NCI-H128 (cell line): ENCODE results near the gene BATF2.
"Not testable (repeated sequence)": the region's sequence is repeated elsewhere in the genome, so short reads cannot be mapped to it uniquely, and the experiment has no call there.

Experiments
- DNase-seq: peaks from one replicate; lab custom pipeline; 2025; ENCODE audit not compliant: unreplicated experiment; lab: John Stamatoyannopoulos, UW

Gene BATF2, protein sequence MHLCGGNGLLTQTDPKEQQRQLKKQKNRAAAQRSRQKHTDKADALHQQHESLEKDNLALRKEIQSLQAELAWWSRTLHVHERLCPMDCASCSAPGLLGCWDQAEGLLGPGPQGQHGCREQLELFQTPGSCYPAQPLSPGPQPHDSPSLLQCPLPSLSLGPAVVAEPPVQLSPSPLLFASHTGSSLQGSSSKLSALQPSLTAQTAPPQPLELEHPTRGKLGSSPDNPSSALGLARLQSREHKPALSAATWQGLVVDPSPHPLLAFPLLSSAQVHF

DNA sequence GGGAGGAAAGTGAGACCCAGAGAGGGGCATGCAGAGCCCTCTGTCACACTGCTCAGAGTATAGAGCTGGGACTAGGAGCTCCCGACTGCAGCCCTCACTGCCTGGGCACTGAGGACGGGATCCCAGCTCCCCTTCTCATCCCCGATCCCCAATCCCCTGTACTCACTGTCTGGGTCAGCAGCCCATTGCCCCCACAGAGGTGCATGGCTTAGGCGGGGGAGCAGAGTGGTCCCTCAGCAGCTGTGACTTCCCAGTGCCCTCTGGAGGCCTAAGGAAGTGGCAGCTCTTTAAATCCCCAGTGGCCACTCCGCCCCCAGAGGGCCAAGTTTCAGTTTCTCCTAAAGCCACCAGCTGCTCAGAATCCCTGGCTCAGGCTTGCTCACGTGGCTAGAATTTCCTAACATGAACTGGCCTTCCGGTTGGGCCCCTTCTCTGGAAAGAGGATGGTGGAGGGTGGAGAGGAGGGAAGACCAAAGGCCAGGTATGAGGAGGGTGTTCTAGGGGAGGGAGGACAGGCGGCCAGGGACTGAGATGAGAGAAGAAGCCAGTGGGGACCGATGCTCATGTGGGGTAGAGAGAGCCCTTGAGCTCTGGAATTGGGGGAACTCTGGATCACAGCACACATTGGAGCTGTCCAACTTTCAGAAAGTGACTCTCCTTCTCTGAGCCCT lies at the start of gene BATF2:
TSS of gene BATF2 (minus strand) at position 262 of the 671 bp plus-strand sequence. CDS start at position 205, 57 bp downstream.
- no peak for DNase-seq

DNA sequence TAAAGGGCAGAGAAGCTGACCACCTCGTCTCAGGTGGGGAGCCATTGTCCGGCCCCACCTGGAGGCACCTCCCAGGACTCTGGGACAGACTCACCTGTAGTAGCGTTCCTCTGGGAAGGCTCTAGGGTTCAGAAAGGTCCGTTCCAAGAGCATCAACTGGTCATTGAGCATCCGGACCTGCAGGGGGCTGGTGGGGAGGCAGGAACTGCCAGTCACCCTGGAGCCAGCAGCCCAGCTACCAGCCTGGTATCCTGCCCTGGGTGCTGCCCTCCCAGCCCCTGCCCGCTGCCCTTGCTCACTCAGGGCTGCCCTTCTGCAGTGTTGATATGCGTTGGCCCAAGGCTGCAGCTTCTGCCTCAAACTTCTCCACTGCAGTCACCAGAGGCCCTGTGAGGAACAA lies 49.0 kb upstream of the BATF2 start:
- DNase-seq: no peak

DNA sequence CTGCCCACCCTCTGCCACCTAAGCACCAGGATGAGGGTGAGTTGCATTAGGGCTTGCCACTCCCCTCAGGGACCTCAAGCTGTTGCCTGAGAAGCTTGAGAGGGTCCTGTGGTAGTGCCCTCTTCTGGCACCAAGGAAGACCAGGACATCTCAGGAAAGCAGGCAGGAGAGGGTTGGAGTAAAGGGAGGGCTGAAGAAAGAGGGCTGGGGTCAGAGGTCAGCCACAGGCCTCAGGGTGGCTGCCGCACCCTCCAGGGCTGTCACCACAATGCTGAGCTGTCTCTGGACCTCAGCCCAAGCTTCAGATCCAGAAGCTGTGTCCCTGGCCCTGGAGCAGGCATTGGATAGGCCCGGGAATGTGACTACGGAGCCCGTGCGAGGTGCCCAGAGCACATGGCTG lies 48.3 kb upstream of the BATF2 start:
- DNase-seq: no peak

DNA sequence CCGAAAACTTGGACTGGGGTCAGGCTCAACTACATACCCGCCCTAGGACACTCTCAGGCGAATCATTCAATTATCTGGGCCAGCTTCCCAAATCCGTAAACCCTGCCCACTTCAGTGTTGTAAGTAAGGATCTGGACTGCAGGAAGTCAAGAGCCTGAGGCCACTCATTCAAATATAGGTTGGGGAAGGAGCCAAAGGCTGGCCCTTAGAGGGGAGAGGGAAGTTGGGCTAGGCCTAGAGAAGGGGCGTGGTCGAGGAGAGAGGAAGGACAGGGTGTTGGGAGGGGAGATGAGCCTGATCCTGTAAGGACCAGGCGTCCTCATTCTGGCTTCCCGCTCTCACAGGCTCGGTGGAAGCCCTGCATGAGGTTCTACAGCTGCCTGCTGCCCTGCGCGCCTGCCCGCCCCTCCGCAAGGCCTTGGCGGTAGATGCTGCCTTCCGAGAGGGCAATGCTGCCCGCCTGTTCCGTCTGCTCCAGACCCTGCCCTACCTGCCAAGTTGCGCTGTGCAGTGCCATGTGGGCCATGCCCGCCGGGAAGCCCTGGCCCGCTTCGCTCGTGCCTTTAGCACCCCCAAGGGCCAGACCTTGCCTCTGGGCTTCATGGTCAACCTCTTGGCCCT lies 47.2 kb upstream of the BATF2 start:
- no peak for DNase-seq

DNA sequence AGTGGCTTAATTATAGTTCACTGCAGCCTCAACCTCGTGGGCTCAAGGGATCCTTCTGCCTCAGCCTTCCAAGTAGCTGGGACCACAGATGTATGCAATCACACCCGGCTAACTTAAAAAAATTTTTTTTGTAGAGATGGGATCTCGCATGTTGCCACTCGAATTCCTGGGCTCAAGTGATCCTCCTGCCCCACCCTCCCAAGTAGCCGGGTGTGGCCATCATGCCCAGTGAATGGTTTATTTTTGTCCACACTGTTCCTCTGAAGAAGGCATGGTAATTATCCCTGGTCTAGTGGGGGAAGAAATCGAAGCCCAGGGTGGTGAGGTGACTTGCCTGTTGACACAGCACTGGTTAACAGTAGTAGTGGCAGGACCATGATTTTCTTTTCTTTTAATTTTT lies 46.1 kb upstream of the BATF2 start:
- no peak for DNase-seq

DNA sequence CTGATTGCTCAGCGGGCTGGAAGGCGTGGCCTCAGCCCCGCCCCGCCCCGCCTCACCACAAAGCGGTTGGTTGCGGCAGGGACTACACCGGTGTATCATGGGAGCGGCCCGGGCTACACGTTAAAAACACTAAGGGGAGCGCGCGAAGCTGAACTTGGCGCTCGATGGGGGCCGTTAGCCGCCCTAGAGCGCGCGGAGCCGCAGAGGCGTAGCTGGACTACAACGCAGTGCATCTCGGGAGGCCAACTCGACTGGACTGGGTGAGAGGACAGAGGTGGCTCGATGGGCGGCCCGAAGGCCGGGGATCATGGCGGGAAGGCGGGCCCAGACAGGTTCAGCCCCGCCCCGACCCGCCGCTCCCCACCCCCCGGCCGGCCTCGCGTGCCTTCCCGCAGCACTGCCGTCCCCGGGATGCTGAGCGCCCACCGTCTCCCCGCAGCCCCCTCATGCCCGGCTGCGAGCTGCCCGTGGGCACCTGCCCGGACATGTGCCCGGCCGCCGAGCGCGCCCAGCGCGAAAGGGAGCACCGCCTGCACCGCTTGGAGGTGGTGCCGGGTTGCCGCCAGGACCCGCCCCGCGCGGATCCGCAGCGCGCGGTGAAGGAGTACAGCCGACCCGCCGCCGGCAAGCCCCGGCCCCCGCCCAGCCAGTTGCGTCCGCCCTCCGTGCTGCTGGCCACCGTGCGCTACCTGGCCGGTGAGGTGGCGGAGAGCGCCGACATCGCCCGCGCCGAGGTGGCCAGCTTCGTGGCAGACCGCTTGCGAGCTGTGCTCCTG lies 44.3 kb upstream of the BATF2 start, which contains the start of gene SAC3D1:
TSS of gene SAC3D1 (plus strand) at position 364 of the 776 bp plus-strand sequence. CDS start at position 447, 83 bp downstream.
- peak; percentile 97 for DNase-seq

DNA sequence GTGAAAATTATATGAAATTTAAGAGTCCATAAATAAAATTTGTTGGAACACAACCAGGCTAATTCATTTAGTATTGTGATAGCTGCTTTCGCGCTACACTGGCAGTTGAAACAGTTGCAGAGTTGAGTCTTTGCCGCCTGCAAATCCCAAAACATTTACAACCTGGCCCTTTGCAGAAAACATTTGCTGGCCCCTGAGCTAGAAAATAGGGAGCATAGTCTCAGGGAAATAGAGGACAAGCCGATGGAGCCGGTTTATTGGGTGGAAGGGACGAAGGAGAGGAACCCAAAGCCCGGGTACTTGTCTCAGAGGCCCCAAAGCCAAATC lies 43.7 kb upstream of the BATF2 start:
- no peak for DNase-seq

DNA sequence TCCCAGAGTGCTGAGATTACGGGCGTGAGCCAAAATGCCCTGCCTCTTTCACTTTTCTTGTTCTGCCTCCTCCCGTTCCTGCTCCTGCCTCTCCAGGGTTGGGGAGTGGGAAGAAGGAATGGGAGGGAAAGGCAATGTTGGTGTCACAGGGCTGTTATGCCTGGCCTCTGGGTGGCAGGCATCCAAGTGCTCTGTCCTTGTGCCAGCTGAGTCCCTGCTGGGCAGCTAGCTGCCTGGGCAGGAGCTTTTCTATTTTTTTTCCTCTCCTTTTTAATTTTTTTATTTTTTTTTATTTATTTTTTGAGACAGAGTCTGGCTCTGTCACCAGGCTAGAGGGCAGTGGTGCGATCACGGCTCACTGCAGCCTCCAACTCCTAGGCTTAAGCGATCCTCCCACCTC lies 40.2 kb upstream of the BATF2 start:
- no peak for DNase-seq

DNA sequence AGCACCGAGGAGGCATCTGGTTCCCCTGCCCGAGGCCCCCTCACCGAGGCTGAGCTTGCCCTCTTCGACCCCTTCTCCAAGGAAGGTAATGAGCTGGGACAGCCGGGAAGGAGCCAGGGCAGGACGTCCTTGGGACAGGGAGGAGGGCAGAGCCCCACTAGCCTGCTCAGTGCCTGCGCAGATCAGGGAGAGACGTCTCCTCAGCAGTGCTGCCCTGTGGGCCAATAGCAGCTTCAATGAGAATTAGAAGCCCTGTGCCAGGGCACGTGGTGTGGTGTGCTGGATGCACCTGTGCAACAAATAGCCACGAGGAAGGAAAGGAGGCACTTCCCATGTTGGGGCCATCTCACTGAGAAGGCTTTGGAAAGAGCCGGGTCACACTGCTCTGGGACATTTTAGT lies 38.8 kb upstream of the BATF2 start:
- no peak for DNase-seq

DNA sequence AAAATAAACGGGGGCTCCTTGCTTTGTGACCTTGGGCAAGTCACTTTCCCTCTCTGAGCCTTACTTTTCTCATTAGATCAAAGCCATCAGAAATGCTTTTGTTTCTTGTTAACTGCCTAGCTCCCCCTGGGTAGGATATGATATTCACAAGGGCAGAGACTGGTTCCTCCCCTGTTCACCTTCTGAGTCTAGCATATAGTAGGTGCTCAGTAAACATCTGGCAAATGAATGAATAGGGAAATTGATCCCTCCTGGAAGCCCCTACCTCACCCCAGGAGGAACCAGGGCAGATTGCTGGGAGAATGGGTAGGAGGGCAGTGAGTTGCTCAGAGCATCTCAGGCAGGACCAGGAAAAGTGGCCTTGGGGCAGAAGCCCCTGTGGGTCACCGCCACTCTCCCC lies 37.7 kb upstream of the BATF2 start:
- no peak for DNase-seq

DNA sequence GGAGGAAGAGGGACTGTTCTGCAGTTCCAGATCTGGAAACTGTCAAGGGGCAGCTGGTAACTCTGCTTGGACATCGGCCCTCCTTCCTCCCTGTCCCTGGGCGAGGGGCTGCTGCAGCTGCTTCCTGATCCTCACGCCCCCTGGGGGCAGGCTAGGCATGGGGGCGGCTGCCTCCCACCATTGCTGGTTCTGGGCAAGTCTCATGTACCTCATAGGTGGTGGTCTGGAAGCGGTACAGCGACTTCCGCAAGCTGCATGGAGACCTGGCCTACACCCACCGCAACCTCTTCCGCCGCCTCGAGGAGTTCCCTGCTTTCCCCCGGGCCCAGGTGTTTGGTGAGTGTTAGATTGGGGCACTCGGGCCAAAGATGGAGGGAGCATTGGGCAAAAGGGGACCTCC lies 35.4 kb upstream of the BATF2 start:
- DNase-seq: no peak

DNA sequence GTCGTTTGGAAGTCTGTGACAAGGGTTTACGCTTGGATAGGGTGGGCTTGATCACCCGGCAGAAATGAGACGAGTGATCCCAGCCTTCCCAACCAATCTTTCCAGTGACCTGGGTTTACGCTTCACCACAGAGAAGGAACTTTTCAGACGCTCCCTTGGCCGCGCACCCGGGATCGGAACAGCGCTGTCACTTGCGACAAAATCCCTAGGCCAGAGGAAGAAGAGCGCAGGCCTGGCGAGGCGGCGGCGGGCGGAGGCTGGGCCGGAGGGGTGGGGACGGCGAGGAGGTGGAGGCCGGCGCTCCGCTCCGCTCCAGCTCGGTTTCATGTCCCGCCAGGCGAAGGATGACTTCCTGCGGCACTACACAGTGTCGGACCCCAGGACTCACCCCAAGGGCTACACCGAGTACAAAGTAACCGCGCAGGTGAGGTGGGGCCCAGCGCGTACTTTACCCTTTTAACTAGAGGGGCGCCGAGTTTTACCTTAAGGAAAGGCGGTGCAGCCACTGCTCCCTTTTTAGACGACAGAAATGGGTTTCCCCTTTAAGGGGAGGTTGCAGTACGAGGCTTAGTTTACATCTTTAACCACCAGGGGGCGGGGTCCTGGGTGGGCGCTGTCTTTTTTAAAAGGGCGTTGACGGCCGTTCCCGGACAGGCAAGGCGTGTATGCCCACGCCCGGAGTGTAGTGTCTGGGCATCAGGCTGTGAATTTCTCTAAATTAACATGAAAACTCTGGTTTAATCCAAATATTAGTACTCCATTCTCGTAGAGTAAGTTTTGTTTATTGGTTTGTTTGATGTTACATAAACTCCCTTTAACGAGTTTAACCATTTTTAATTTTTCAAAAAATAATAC lies 30.7 kb upstream of the BATF2 start, which contains the start of gene SNX15:
TSS of gene SNX15 (plus strand) at position 227 of the 855 bp plus-strand sequence. CDS start at position 326, 99 bp downstream.
- DNase-seq: peak; percentile 87

DNA sequence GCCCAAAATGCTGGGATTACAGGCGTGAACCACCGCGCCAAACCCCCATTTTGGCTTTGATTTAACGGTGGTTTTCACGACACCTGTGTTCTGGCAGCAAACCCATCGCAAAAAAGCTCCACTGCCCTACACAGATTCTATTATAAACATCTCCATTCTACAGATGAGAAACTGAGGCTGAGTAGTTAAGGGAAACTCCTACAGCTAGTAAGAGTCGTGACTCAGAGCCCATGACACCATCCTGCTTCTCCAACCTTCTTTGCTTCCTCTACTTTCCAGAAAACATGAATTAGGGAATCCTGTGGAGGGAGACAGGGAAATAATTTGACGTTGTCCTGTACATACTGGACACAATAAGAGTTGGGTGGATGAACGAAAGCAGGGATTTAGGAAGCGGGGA lies 30.0 kb upstream of the BATF2 start:
- no peak for DNase-seq

DNA sequence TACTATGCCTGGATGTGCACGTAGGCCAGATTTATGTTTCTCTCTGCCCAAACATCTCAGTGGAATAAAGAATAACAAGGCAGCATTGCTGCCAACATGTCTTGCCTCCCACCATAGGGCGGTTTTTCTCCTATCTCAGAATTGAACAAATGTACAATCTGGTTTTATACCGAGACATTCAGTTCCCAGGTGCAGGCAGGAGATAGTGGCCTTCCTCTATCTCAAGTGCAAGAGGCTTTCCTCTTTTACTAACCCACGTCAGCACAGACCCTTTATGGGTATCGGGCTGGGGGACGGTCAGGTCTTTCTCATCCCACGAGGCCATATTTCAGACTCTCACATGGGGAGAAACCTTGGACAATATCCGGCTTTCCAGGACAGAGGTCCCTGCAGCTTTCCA lies 26.7 kb upstream of the BATF2 start:
- not testable (repeated sequence) for DNase-seq

DNA sequence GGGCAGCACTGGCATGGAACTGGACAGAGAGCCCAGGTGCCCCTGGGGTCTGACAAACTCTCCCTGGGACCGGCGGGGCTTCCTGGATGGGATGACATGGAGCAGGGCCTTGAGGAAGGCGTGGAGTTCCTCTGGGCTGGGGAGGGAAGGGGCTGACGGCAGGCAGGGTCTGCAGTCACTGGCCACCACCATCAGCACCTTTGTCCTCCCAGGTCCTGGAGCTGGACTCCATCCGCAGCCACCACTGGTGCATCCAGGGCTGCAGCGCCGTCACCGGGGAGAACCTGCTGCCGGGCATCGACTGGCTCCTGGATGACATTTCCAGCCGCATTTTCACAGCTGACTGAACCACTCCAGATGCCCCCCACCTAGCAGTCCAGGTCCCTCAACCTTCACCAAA lies 24.7 kb upstream of the BATF2 start:
- DNase-seq: no peak

DNA sequence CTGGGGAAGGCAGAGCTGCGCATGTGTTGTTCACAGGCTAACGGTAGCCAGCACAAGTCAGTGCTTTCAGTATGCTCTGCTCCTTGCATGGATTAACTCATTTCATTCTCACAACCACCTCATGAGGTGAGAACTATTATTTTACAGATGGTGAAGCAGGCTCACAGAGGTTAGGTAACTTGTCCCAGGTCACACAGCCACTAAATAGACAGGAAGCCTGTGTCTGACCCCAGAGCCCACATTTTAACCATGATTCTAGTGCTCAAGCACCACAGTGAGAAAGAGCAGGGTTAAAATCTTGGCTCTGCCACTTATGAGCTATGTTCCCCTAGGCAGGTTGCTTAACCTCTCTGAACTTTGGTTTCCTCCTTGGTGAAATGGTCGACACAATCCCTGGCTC lies 24.2 kb upstream of the BATF2 start:
- no peak for DNase-seq

DNA sequence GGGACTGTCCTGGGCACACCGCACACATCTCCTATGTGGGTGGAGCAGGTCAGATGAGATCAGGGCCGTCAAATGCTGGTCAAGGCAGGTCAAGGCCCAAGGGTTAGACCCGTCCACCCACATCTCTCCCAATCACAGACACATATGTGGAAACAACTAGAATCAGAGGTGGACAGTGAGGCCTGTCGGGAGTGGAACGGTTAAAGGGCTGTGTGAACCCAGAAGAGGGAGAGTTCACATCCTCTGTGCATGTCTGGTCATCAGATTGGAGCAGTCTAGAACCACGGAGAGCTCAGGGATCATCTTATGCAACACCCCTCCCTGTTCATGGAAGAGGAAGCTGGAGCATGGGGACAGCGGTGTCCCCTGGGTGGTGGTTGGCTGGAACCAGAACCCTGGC lies 23.1 kb upstream of the BATF2 start:
- DNase-seq: no peak

DNA sequence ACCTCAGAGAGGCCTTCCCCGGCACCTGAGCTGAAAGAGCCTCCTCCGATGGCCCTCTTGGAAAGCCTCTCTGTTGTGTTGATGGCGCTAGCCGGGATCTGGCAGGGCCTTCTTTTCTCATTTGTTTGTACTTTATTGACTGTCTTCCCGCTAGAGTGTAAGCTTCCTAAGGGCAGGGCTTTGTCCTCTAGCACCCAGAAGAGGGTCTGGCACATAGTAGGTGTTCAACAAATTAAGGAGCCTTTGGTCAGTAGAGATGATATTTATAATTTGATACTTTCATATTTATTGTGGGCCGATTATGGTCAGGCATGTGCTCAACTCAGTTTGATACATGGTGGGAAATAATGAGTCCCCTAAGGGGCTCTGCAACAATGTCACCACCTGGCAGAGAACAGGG lies 21.2 kb upstream of the BATF2 start:
- no peak for DNase-seq

DNA sequence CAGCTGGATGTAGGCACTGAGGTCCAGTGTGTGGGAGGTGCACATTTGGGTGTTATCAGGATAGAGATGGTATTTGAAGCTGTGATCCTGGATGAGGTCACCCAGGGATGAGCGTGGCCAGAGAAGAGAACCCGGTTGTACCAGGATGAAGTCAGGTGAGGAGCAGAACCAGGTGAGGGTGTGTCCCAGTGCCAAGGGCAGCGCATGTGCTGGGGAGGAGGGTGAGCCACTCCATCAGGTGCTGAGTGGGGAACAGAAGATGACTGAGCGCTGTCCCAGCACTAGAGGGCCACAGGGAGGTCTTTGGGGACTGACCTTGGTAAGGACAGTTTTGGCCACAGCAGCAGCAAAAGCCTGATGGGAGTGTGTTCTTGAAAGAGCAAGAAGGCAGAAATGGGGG lies 19.9 kb upstream of the BATF2 start:
- DNase-seq: no peak

DNA sequence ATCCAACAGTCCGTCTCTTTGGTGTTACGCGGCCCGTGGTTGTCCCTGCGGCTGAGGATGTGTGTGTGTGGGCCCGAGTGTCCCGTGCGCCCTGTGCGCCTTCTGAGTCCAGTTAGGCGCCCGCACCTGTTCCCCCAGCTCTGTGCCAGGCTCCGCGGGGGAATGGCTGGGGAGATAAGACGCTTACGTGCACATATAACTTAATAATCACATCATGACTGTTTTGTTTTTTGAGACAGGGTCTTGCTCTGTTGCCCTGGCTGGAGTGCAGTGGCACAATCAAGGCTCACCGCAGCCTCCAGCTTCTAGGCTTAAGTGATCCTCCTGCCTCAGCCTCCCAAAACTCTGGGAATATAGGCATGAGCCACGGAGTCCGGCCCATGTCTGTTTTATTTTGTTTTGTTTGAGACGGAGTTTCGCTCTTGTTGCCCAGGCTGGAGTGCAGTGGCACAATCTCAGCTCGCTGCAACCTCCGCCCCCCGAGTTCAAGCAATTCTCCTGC lies 18.0 kb upstream of the BATF2 start:
- DNase-seq: no peak
